Hematopoietic multipotent progenitor cell (in vitro differentiated cells): ENCODE results near the gene STK32B. TPM values are rescaled to one million over a fixed set of nuclear protein-coding genes. Genes with fewer than 3 reads are reported as not detected.
A peak's percentile ranks its signal among the peaks of the same experiment; 100 is the strongest.

Experiments
- DNase-seq, 3 donors: peaks; one replicate each; pipeline ENCODE4 v3.0.0-alpha.2; 2011 to 2015; ENCODE audit warnings: low read depth in 2 of 3, low spot score in 2 of 3
- total RNA-seq: library from RNA; depleted of rRNA; stranded (reverse); fragments of >200 nt; gene quantifications from one replicate; pipeline ENCODE4 v1.2.3, GENCODE V29; 2012

The STK32B gene
- total RNA-seq, 1 donor, result 14.8 TPM

DNA sequence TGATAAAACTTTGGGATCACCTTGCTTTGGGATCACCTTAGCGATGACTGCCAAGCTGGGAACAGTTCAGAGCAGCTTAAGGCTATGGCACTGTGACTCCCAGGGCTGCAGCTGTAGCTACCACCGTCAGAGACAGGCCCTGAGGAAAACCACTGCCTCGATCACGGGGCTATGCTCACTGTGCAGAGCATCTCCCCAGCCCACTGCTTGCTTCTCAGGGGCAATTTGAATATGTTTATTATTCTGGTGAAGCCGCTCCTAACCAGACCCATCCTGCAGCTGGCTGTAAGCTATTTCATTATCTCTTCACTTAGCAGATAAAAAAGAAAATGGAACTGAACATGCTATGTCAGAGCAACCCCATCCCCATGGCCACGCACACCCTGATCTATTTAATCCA is 328.6 kb downstream of the STK32B start:
- DNase-seq, result no peak

DNA sequence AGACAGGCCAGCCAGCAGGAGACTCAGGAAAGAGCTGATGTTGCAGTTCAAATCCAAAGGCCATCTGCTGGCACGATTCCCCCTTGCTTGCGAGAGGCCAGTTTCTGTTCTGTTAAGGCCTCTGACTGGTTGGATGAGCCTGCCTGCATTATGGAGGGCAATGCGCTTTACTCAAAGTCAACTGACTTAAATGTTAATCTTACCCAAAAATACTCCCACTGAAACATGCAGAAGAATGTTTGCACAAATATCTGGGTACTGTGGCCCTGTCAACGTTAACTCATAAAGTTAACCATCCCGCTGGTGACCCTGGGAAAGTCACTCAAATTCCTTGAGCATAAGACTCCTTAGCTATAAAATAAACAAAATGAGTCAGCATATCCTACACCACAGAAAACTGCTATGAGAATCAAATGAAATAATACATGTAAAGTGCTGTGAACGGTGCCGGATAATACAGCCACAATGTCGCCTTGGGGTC is 330.7 kb downstream of the STK32B start:
- no peak for DNase-seq

- DNase-seq, result no peak
These were observed 332.1 kb downstream of the STK32B start for GRCh38 chr4:5383191-5383980.

DNA sequence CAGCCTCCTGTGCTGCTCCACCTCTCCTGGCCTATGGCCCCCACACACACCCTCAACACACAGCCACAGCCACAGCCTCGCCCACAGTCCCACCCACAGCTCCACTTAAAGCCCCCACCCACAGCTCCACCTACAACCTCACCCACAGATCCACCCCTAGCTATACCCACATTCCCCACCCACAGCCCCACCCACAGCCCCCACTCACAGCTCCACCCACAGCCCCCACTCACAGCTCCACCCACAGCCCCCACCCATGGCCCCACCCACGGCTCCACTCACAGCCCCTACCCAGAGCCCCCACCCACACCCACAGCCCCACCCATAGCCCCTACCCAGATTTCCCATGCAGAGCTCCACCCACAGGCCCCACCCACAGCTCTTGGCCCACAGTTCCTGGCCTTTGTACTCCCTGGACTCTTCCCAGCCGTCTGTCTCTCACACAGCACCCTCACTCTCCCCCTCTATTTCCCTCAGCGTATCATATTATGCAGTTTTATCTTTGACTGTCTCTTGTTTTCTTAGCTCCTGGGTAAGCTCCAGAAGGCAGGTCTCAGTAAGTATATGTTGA is 334.5 kb downstream of the STK32B start:
- no peak for DNase-seq

- DNase-seq, result no peak
These were observed 335.6 kb downstream of the STK32B start for GRCh38 chr4:5386921-5387320.

DNA sequence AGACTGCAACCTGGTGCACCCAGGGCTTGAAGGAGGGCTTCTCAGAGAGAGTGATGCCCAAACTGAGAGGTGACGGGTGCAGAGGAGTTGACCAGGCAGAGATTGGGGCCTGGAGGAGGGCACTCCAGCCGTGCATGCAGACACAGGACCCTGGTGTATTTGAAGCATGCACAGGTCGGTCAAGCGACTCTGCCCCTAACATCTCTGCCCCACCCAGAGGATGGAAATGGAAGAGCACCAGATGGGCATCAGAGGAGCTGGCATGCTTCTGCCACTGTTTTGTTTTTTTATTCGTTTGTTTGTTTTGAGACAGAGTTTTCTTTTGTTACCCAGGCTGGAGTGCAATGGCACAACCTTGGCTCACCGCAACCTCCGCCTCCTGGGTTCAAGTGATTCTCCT is 336.2 kb downstream of the STK32B start:
- no peak for DNase-seq

GRCh38 chr4:5389756-5390310 is 338.6 kb downstream of the STK32B start:
- no peak for DNase-seq

DNA sequence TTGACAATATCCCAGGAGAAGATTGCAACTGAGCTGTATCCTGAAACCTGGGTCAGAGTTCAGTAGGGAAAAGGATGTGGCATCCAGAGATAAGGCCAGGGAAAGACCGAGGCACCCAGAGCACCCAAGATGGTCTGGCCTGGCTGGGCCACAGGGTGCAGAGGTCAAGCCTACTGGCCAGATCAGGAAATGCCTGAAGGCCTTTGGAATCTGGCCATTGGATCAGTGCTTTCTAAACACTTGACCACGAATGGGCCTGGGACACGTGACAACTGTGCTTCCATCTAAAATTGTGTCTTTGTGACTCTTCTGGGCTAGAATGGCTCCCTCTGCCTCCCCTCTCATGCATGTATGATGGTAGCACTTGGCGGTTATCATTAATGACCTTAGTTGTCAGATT is 340.2 kb downstream of the STK32B start:
- no peak for DNase-seq

- no peak for DNase-seq
These were observed 342.7 kb downstream of the STK32B start for GRCh38 chr4:5393911-5394513.

DNA sequence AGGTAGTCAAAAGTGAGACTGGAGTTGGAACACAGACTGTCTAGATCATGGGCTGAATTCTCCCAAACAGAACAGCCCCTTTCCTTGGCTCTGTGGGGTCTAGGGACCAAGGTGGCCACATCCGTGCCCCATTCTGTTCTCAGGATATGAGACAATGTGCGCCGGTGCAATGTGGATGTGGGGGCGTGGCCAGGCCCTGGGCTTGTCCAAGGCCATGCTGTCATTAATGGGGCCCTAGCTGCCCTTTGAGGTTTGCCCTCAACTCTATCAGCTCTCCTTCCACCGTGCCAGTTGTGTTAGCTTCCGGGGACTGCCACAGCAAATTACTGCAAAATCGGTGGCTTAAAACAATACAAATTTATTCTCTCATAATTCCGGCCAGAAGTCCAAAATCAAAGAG is 344.5 kb downstream of the STK32B start:
- no peak for DNase-seq

- DNase-seq, result no peak
These were observed 346.8 kb downstream of the STK32B start for GRCh38 chr4:5398056-5398455.

GRCh38 chr4:5399124-5399523 is 347.8 kb downstream of the STK32B start:
- DNase-seq, result no peak

GRCh38 chr4:5399790-5400421 is 348.6 kb downstream of the STK32B start:
- peak in 1 of 3 donors; percentile 2 for DNase-seq

- DNase-seq, result no peak
These were observed 352.6 kb downstream of the STK32B start for GRCh38 chr4:5403746-5404497.

- no peak for DNase-seq
These were observed 358.0 kb downstream of the STK32B start for GRCh38 chr4:5409237-5409636.

GRCh38 chr4:5409972-5410618 is 358.8 kb downstream of the STK32B start:
- DNase-seq, result no peak

DNA sequence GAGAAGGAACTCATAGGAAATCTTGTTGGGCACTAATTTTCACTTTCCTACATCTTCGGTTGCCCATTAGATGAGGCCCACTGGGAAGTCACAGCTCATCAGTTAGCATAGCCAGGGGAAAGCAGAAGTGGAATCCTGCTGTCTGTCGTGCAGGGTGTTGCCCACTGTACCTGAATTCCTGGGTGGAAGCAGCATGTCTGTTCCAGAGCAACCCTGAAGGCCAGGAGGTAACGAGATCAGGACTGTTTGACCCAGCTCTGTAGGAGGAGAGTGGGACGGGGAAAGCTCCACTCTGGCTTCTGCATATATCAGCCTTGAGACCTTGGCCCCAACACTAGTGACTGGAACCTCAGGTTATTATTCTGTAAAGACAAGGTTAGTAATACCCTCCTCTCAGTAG is 361.0 kb downstream of the STK32B start:
- DNase-seq, result no peak

- DNase-seq, result no peak
These were observed 361.5 kb downstream of the STK32B start for GRCh38 chr4:5412751-5413150.

DNA sequence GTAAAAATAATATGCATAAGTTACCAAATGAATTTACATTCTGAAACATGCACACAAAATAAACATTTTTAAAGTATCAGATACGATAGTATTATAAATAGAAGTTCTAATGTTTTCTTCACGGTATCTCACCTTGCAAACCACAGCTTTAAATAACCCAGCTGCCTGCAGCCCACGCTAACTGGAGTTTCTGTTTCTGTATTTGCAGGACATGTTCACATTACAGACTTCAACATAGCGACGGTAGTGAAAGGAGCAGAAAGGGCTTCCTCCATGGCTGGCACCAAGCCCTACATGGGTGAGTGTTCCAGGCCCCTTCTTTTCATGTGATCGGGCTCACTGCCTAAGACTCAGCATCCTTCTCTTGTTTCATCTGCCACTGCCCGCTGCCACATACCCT is 365.4 kb downstream of the STK32B start:
- DNase-seq, result no peak

DNA sequence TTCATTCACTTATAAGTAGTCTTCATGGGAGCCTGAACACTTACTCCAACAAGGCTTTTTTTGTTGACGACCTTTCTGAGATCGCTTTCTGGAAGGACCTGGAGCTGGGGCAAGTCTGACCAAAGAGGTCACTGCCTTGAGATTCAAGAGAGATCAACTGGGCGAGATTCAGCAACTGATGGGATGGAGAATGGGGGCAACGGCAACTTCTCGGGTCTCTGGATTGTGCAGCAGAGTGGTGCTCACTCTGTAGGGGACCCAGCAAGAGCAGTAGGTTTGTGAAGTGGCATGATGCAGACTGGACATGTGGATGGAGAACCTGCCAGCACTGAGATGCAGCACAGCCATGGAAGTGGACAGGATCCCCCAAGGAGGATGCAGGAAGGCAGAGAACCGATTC is 369.0 kb downstream of the STK32B start:
- no peak for DNase-seq
